Cardiac fibroblast (primary cell): ENCODE measurements around the gene SKA2.

ENCODE experiments used
- DNase-seq, 2 donors: peaks; one replicate each; pipeline versions ENCODE4 v3.0.0 to v3.0.0-alpha.2; 2010; ENCODE audit warnings: low read depth in 2 of 2
- H3K4me3 ChIP-seq, 2 donors: replicated peaks in 1 of 2; 1 replicate in 1 of 2; 2 replicates in 1 of 2; pipeline ENCODE4 v1.5.1; 2011; ENCODE audit warnings: low read depth in 2 of 2, low read length in 2 of 2, mild to moderate bottlenecking in 2 of 2, moderate library complexity in 1 of 2
- CTCF ChIP-seq: IDR thresholded peaks from one replicate; pipeline ENCODE4 v1.5.1; 2011; ENCODE audit warnings: low read depth, mild to moderate bottlenecking, low read length, inconsistent platforms

Gene SKA2

DNA sequence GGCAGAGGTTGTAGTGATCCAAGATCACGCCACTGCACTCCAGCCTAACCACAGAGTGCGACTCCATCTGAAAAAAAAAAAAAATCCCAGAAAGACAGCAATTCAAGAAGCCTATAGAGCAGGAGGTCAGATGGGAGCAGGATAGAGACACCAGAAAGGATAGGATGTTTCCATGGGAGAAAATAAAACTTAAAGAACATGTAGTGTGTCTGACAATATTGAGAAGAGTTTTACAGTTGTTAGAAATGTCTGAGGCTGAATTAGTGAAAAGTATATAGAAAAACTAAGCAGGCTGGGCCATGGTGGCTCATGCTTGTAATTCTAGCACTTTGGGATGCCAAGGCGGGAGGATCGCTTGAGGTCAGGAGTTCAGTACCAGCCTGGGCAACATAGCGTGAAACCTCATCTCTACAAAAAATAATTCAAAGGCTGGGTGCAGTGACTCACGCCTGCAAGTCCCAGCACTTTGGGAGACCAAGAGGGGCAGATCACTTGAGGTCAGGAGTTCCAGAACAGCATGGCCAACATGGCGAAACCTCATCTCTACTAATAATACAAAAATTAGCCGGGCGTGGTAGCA lies 33.0 kb downstream of the SKA2 start:
- no peak for TF ChIP-seq CTCF
- H3K4me3 ChIP-seq = no peak overlapping the region
- no peak for DNase-seq

DNA sequence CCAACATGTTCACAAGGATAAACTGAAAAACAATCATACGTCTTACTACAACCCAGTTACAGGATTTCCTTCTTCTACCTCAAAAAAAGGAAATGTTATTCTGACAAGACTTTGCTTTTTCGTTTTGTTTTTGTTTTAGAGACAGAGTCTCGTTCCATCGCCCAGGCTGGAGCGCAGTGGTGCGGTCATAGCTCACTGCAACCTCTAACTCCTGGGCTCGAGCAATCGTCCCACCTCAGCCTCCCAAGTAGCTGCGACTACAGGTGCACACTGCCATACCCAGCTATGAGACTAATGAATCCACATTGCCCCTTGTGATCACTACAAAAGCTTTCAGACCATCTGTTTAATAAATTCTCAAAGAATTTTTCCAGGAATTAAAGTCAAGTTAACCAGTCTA lies 39.5 kb downstream of the SKA2 start:
- no peak for TF ChIP-seq CTCF
- no peak for DNase-seq
- H3K4me3 ChIP-seq = no peak overlapping the region

DNA sequence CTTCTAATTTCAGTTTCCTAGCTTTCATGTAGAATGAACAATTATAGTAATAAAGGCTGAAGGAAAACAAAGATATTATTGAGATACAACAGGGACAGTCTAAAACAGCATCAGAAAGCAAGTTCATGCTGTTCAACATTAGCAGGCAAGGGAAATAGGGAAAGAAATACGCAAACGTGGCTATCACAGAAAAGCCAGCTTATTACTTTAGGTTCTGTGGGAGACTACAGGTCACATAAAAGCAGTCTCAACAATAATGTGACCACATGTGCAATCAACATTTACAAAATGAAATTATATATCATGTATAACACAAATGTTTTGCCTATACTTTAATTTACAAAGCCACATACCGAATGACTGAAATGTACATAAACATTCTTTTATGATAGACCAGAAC lies 43.4 kb downstream of the SKA2 start:
- no peak overlapping the region for H3K4me3 ChIP-seq
- no peak for DNase-seq
- TF ChIP-seq CTCF = no peak

GRCh38 chr17:59110973-59111372 lies 44.0 kb downstream of the SKA2 start:
- TF ChIP-seq CTCF = no peak
- no peak for DNase-seq
- no peak overlapping the region for H3K4me3 ChIP-seq

GRCh38 chr17:59108400-59109102 lies 46.4 kb downstream of the SKA2 start:
- no peak for TF ChIP-seq CTCF
- no peak for DNase-seq
- H3K4me3 ChIP-seq = no peak overlapping the region

DNA sequence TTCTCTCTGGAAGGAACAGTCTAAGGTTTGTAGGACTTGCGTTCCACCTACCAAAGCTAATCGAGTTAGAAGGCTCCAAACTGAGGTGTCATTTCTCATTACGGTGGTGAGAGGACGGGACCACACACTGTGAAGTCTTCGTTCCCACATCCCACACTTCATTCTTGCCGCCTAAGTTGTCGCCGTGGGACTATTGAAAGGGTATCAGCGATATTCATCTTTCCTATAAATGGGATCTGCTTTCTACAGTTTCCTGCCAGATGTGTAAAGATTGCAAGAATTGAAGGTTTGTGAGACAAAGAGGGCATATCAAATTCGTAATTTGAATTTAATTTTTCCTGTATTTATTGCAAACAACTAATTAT lies 47.7 kb downstream of the SKA2 start:
- no peak for DNase-seq
- peak overlapping the region; percentile 91 to 97 for H3K4me3 ChIP-seq
- no peak for TF ChIP-seq CTCF
